Spleen (tissue), 7 donors: ENCODE data around the gene FAM209B.

ENCODE experiments used
- CTCF ChIP-seq, 11 experiments: fragments of 200-600 bp in 7 of 11; fragments of 450-650 bp in 4 of 11; sonication (generic) in 4 of 11; IDR thresholded peaks in 8 of 11; conservative IDR thresholded peaks in 3 of 11; 1 replicate in 7 of 11; 2 replicates in 4 of 11; pipeline versions ENCODE4 v1.4.0 to v1.8.0; 2016 to 2021; ENCODE audit warnings: antibody characterized with exemption in 11 of 11, inconsistent platforms in 4 of 11, mild to moderate bottlenecking in 1 of 11
- POLR2AphosphoS5 ChIP-seq, 3 donors: sonication (generic); formaldehyde crosslinking; IDR thresholded peaks; one replicate each; pipeline ENCODE4 v1.5.1; 2017; ENCODE audit warnings: antibody characterized with exemption in 3 of 3
- donor health status: DM: no; HTN: no; CAD: no; lungs with moderate emphysema.
- donor health status: DM: no; HTN: no; CAD: no.
- donor health status: DM: no; HTN: no; CAD: no.

GRCh38 chr20:56551571-56551970 is 18.5 kb downstream of the FAM209B start:
- TF ChIP-seq CTCF (IDR thresholded peaks at IDR 0.05 in 8 of 11, conservative IDR thresholded peaks at IDR 0.05 in 3 of 11) (no peak), POLR2AphosphoS5 (IDR thresholded peaks at IDR 0.05) (no peak)
